ENCODE results near the gene ZNF628. TPM values are rescaled to one million over a fixed set of nuclear protein-coding genes. Genes with fewer than 3 reads are reported as not detected.

Gene ZNF628
- total RNA-seq, 2 donors from 2014 or later, result 8.0 to 12.3 TPM

GRCh38 chr19:55525289-55526101 lies 49.1 kb downstream of the ZNF628 start:
- ATAC-seq (no peak), DNase-seq (ENCODE audit: low spot score) (no peak)
- Mint-ChIP-seq H3K27me3 (peaks cover 0 to 3% of the 10 kb centered on the region in 2 donors), H3K4me1 (ENCODE audit: low read depth in 2 of 2) (no peaks in the 10 kb centered on the region), H3K27ac (no peak overlapping the region), H3K4me3 (no peak overlapping the region), H3K36me3 (no peaks in the 10 kb centered on the region), H3K9me3 (no peaks in the 10 kb centered on the region)

- Mint-ChIP-seq H3K36me3 (no peaks in the 10 kb centered on the region), H3K4me1 (ENCODE audit: low read depth in 2 of 2) (no peaks in the 10 kb centered on the region), H3K27me3 (peaks cover 0 to 3% of the 10 kb centered on the region in 2 donors), H3K4me3 (no peak overlapping the region), H3K27ac (no peak overlapping the region), H3K9me3 (no peaks in the 10 kb centered on the region)
- ATAC-seq (peak; percentile 45 to 48), DNase-seq (ENCODE audit: low spot score) (no peak)
Measured at GRCh38 chr19:55526216-55527196, 50.1 kb downstream of the ZNF628 start.

- H3K27me3 Mint-ChIP-seq, result peaks cover 0 to 3% of the 10 kb centered on the region in 2 donors
- no peak for DNase-seq (ENCODE audit: low spot score)
- no peaks in the 10 kb centered on the region for H3K9me3 Mint-ChIP-seq
- no peak for ATAC-seq
- H3K27ac Mint-ChIP-seq, result no peak overlapping the region
- no peaks in the 10 kb centered on the region for H3K4me1 Mint-ChIP-seq (ENCODE audit: low read depth in 2 of 2)
- H3K4me3 Mint-ChIP-seq, result no peak overlapping the region
- H3K36me3 Mint-ChIP-seq, result no peaks in the 10 kb centered on the region
Measured at GRCh38 chr19:55527197-55528029, 51.0 kb downstream of the ZNF628 start.

- Mint-ChIP-seq H3K9me3 (no peaks in the 10 kb centered on the region), H3K4me1 (ENCODE audit: low read depth in 2 of 2) (no peaks in the 10 kb centered on the region), H3K27ac (no peak overlapping the region), H3K36me3 (no peaks in the 10 kb centered on the region), H3K27me3 (peaks cover 0 to 3% of the 10 kb centered on the region in 2 donors), H3K4me3 (no peak overlapping the region)
- DNase-seq (ENCODE audit: low spot score), result no peak
- ATAC-seq, result no peak
Measured at GRCh38 chr19:55528030-55528803, 51.8 kb downstream of the ZNF628 start.

GRCh38 chr19:55529636-55530234 lies 53.3 kb downstream of the ZNF628 start:
- Mint-ChIP-seq H3K27ac (no peak overlapping the region), H3K36me3 (no peaks in the 10 kb centered on the region), H3K27me3 (peaks cover 0 to 3% of the 10 kb centered on the region in 2 donors), H3K4me3 (no peak overlapping the region), H3K9me3 (no peaks in the 10 kb centered on the region), H3K4me1 (ENCODE audit: low read depth in 2 of 2) (no peaks in the 10 kb centered on the region)
- no peak for ATAC-seq
- no peak for DNase-seq (ENCODE audit: low spot score)

GRCh38 chr19:55530996-55531395 lies 54.6 kb downstream of the ZNF628 start:
- no peak for ATAC-seq
- Mint-ChIP-seq H3K27ac (no peak overlapping the region), H3K4me3 (no peak overlapping the region), H3K4me1 (ENCODE audit: low read depth in 2 of 2) (no peaks in the 10 kb centered on the region), H3K9me3 (no peaks in the 10 kb centered on the region), H3K36me3 (no peaks in the 10 kb centered on the region), H3K27me3 (no peaks in the 10 kb centered on the region)
- DNase-seq (ENCODE audit: low spot score), result no peak

Other genes starting within 250 kb of the ZNF628 start
- 10 to 100 TPM in 1 of 2 donors, 1 to 10 TPM in 1; 8.3 to 31.6 TPM for gene TMEM86B, start 247.9 kb upstream of the ZNF628 start, total RNA-seq
- 100 to 1,000 TPM; 260 to 492 TPM for gene PPP6R1, start 217.6 kb upstream of the ZNF628 start, total RNA-seq
- gene HSPBP1, start 196.5 kb upstream of the ZNF628 start, total RNA-seq, result 10 to 100 TPM; 38.2 to 53.1 TPM
- gene BRSK1, start 192.6 kb upstream of the ZNF628 start, total RNA-seq, result 10 to 100 TPM; 11.9 to 15.7 TPM
- gene TMEM150B, start 151.3 kb upstream of the ZNF628 start, total RNA-seq, result 1 to 10 TPM in 1 of 2 donors, under 1 TPM in 1; 0.67 to 2.7 TPM
- gene KMT5C, start 136.7 kb upstream of the ZNF628 start, total RNA-seq, result 10 to 100 TPM in 1 of 2 donors, 1 to 10 TPM in 1; 9.7 to 22.1 TPM
- gene COX6B2, start 121.9 kb upstream of the ZNF628 start, total RNA-seq, result not detected
- not detected for gene GARIN5B, start 113.4 kb upstream of the ZNF628 start, total RNA-seq
- under 1 TPM in 1 of 2 donors, not detected in 1; 0.78 TPM for gene IL11, start 106.2 kb upstream of the ZNF628 start, total RNA-seq
- gene TMEM190, start 99.8 kb upstream of the ZNF628 start, total RNA-seq, result not detected
- 1 to 10 TPM; 5.2 to 8.3 TPM for gene TMEM238, start 92.3 kb upstream of the ZNF628 start, total RNA-seq
- 1,000 to 10,000 TPM; 1,106 to 1,518 TPM for gene RPL28, start 90.7 kb upstream of the ZNF628 start, total RNA-seq
- 100 to 1,000 TPM; 247 to 423 TPM for gene UBE2S, start 68.8 kb upstream of the ZNF628 start, total RNA-seq
- gene SHISA7, start 33.3 kb upstream of the ZNF628 start, total RNA-seq, result not detected
- 10 to 100 TPM; 25.6 to 45.1 TPM for gene ISOC2, start 15.0 kb upstream of the ZNF628 start, total RNA-seq
- not detected for gene C19orf85, start 11.9 kb upstream of the ZNF628 start, total RNA-seq
- gene NAT14, start 8.6 kb downstream of the ZNF628 start, total RNA-seq, result 10 to 100 TPM in 1 of 2 donors, 1 to 10 TPM in 1; 6.1 to 14.0 TPM
- under 1 TPM in 1 of 2 donors, not detected in 1; 0.50 TPM for gene SSC5D, start 11.8 kb downstream of the ZNF628 start, total RNA-seq
- gene SBK2, start 60.5 kb downstream of the ZNF628 start, total RNA-seq, result not detected
- gene SBK3, start 68.9 kb downstream of the ZNF628 start, total RNA-seq, result not detected
- 10 to 100 TPM in 1 of 2 donors, 1 to 10 TPM in 1; 6.5 to 10.2 TPM for gene ZNF579, start 104.2 kb downstream of the ZNF628 start, total RNA-seq
- gene FIZ1, start 122.9 kb downstream of the ZNF628 start, total RNA-seq, result 10 to 100 TPM; 11.8 to 15.8 TPM
- 10 to 100 TPM; 10.6 to 14.7 TPM for gene ZNF524, start 123.7 kb downstream of the ZNF628 start, total RNA-seq
- 10 to 100 TPM; 15.4 to 20.7 TPM for gene ZNF865, start 129.0 kb downstream of the ZNF628 start, total RNA-seq
- gene ZNF784, start 147.9 kb downstream of the ZNF628 start, total RNA-seq, result 1 to 10 TPM; 2.6 to 4.5 TPM
- gene ZNF580, start 164.4 kb downstream of the ZNF628 start, total RNA-seq, result 10 to 100 TPM; 35.7 to 39.5 TPM
- 10 to 100 TPM; 15.1 to 27.6 TPM for gene ZNF581, start 167.0 kb downstream of the ZNF628 start, total RNA-seq
- gene CCDC106, start 171.6 kb downstream of the ZNF628 start, total RNA-seq, result 1 to 10 TPM; 1.9 to 3.3 TPM
- 100 to 1,000 TPM; 266 to 434 TPM for gene U2AF2, start 178.4 kb downstream of the ZNF628 start, total RNA-seq
- 10 to 100 TPM; 40.7 to 63.9 TPM for gene EPN1, start 198.6 kb downstream of the ZNF628 start, total RNA-seq

Data from natural killer cell treated with Interleukin-12 subunit alpha and Interleukin-12 subunit beta and Interleukin-15 and Interleukin-18, amount 100 ng/mL, for 72 hours (primary cell).